Gastroesophageal sphincter (tissue), 3 donors: ENCODE results near the gene THRB.

Experiments
- CTCF ChIP-seq, 4 experiments: fragments of 200-600 bp in 2 of 4; fragments of 450-650 bp in 2 of 4; sonication (generic) in 1 of 4; IDR thresholded peaks; one replicate each; pipeline ENCODE4 v1.5.1; 2017 to 2019; ENCODE audit warnings: antibody characterized with exemption in 4 of 4, mild to moderate bottlenecking in 2 of 4, moderate library complexity in 2 of 4
- POLR2AphosphoS5 ChIP-seq: sonication (generic); formaldehyde crosslinking; IDR thresholded peaks from one replicate; pipeline ENCODE4 v1.6.1; 2017; ENCODE audit warnings: antibody characterized with exemption

GRCh38 chr3:24367216-24367615 is 127.4 kb downstream of the THRB start:
- TF ChIP-seq CTCF (IDR thresholded peaks at IDR 0.05) (no peak), POLR2AphosphoS5 (no peak)
